Measurements from ENCODE around the gene TTLL1. TPM values are rescaled to one million over a fixed set of nuclear protein-coding genes. Genes with fewer than 3 reads are reported as not detected.

TTLL1 gene
- total RNA-seq, 1 donor from 2014 or later, result 5.9 TPM

GRCh38 chr22:43118024-43118849 lies 29.0 kb upstream of the TTLL1 start:
- Histone ChIP-seq H3K4me1 (no peaks in the 10 kb centered on the region), H3K9me3 (no peaks in the 10 kb centered on the region), H3K36me3 (no peaks in the 10 kb centered on the region), H3K27me3 (no peaks in the 10 kb centered on the region), H3K4me3 (no peak overlapping the region), H3K27ac (no peak overlapping the region)
- intact Hi-C loops (cut with DNase I), result no loop called here
- DNase-seq (ENCODE audit: extremely low spot score in 2 of 2), result no peak
- TF ChIP-seq, protein P1, sequence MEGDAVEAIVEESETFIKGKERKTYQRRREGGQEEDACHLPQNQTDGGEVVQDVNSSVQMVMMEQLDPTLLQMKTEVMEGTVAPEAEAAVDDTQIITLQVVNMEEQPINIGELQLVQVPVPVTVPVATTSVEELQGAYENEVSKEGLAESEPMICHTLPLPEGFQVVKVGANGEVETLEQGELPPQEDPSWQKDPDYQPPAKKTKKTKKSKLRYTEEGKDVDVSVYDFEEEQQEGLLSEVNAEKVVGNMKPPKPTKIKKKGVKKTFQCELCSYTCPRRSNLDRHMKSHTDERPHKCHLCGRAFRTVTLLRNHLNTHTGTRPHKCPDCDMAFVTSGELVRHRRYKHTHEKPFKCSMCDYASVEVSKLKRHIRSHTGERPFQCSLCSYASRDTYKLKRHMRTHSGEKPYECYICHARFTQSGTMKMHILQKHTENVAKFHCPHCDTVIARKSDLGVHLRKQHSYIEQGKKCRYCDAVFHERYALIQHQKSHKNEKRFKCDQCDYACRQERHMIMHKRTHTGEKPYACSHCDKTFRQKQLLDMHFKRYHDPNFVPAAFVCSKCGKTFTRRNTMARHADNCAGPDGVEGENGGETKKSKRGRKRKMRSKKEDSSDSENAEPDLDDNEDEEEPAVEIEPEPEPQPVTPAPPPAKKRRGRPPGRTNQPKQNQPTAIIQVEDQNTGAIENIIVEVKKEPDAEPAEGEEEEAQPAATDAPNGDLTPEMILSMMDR (IDR thresholded peaks at IDR 0.05), result no peak
- TF ChIP-seq POLR2A (IDR thresholded peaks at IDR 0.05), result no peak
- TF ChIP-seq POLR2AphosphoS5 (IDR thresholded peaks at IDR 0.05; ENCODE audit: insufficient read depth in 1 of 2, low read depth in 1 of 2), result no peak

DNA sequence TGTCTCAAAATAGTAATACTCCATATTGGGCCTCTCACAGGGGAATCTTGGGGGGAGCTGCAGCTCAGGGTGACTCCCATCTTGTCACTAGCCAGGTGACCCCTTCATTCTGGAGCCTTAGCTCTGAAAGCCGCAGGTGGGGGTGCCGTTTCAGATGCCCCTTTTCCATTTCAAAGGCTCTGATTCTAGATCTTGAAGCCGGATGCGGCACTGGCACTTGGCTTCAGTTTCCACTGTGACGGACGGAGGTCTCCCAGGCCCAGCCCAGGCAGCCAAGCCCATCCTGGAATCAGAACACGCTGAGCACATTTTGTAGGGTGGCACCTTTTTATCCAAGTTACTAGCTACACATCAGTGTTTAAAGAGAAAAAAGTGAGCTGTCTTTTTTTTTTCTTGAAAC lies 27.7 kb upstream of the TTLL1 start:
- H3K27ac ChIP-seq, result no peak overlapping the region
- no peak for DNase-seq (ENCODE audit: extremely low spot score in 2 of 2)
- H3K36me3 ChIP-seq, result no peaks in the 10 kb centered on the region
- intact Hi-C loops (cut with DNase I), result no loop called here
- TF ChIP-seq POLR2A (IDR thresholded peaks at IDR 0.05) (no peak), POLR2AphosphoS5 (IDR thresholded peaks at IDR 0.05; ENCODE audit: insufficient read depth in 1 of 2, low read depth in 1 of 2) (no peak)
- TF ChIP-seq, protein P1 (IDR thresholded peaks at IDR 0.05), result no peak
- no peak overlapping the region for H3K4me3 ChIP-seq
- H3K9me3 ChIP-seq, result no peaks in the 10 kb centered on the region
- H3K4me1 ChIP-seq, result peaks cover 2% of the 10 kb centered on the region
- no peaks in the 10 kb centered on the region for H3K27me3 ChIP-seq

DNA sequence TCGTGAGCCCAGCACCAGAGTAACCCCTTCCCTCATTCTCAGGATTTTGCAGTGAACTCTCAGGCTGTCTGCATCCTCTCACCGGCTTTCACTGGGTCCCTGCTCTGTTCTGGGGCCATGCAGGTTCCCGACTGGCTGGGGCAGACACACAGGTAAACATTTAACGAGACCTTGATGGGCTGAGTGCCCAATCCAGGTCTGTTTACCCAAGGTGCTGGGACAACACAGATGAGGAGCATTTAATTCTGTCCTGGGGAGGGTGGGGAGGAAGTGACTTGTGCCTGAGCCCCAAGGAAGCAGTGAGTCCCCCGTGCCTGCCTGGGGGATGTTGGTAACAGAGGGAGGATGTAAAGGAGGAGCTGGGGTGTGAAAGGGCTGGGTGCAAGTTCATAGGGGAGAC lies 25.8 kb upstream of the TTLL1 start:
- no peak overlapping the region for H3K4me3 ChIP-seq
- TF ChIP-seq POLR2AphosphoS5 (IDR thresholded peaks at IDR 0.05; ENCODE audit: insufficient read depth in 1 of 2, low read depth in 1 of 2) (no peak), POLR2A (IDR thresholded peaks at IDR 0.05) (no peak)
- TF ChIP-seq, protein P1 (IDR thresholded peaks at IDR 0.05), result no peak
- no peak overlapping the region for H3K27ac ChIP-seq
- no peak for DNase-seq (ENCODE audit: extremely low spot score in 2 of 2)
- peaks cover 22% of the 10 kb centered on the region for H3K4me1 ChIP-seq
- H3K9me3 ChIP-seq, result no peaks in the 10 kb centered on the region
- intact Hi-C loops (cut with DNase I), result no loop called here
- H3K36me3 ChIP-seq, result no peaks in the 10 kb centered on the region
- no peaks in the 10 kb centered on the region for H3K27me3 ChIP-seq

- no peak for DNase-seq (ENCODE audit: extremely low spot score in 2 of 2)
- intact Hi-C loops (cut with DNase I), result no loop called here
- Histone ChIP-seq H3K27ac (no peak overlapping the region), H3K9me3 (no peaks in the 10 kb centered on the region), H3K27me3 (no peaks in the 10 kb centered on the region), H3K4me3 (no peak overlapping the region), H3K36me3 (no peaks in the 10 kb centered on the region), H3K4me1 (peaks cover 26% of the 10 kb centered on the region)
- TF ChIP-seq, protein P1 (IDR thresholded peaks at IDR 0.05), result no peak
- TF ChIP-seq POLR2A (IDR thresholded peaks at IDR 0.05) (no peak), POLR2AphosphoS5 (IDR thresholded peaks at IDR 0.05; ENCODE audit: insufficient read depth in 1 of 2, low read depth in 1 of 2) (no peak)
Observed at GRCh38 chr22:43113526-43114251, 24.5 kb upstream of the TTLL1 start.

Measured in vagina (tissue), 2 donors.